ENCODE results near the gene LRCOL1.
A peak's percentile ranks its signal among the peaks of the same experiment; 100 is the strongest.

Gene LRCOL1

DNA sequence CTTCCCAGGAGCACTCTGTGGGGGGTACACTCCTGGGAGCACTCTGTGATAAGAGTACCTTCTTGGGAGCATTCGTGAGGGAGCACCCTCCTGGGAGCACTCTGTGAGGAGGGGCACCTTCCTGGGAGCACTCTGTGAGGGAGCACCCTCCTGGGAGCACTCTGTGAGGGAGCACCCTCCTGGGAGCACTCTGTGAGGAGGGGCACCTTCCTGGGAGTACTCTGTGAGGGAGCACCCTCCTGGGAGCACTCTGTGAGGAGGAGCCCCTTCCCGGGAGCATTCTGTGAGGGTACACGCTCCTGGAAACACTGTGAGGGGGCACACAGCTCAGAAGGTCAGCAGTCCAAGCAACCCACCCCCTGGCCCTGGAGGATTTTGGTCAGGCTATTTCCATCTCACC, 22.6 kb downstream of the LRCOL1 start:
- TF ChIP-seq, protein P1, sequence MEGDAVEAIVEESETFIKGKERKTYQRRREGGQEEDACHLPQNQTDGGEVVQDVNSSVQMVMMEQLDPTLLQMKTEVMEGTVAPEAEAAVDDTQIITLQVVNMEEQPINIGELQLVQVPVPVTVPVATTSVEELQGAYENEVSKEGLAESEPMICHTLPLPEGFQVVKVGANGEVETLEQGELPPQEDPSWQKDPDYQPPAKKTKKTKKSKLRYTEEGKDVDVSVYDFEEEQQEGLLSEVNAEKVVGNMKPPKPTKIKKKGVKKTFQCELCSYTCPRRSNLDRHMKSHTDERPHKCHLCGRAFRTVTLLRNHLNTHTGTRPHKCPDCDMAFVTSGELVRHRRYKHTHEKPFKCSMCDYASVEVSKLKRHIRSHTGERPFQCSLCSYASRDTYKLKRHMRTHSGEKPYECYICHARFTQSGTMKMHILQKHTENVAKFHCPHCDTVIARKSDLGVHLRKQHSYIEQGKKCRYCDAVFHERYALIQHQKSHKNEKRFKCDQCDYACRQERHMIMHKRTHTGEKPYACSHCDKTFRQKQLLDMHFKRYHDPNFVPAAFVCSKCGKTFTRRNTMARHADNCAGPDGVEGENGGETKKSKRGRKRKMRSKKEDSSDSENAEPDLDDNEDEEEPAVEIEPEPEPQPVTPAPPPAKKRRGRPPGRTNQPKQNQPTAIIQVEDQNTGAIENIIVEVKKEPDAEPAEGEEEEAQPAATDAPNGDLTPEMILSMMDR (IDR thresholded peaks at IDR 0.05; ENCODE audit: low read depth, low read length), result no peak
- no peak for DNase-seq (ENCODE audit: low read depth in 2 of 2)
- H3K4me3 ChIP-seq (replicated peaks in 1 of 2; ENCODE audit: low read depth in 2 of 2, low read length in 2 of 2), result no peak overlapping the region

DNA sequence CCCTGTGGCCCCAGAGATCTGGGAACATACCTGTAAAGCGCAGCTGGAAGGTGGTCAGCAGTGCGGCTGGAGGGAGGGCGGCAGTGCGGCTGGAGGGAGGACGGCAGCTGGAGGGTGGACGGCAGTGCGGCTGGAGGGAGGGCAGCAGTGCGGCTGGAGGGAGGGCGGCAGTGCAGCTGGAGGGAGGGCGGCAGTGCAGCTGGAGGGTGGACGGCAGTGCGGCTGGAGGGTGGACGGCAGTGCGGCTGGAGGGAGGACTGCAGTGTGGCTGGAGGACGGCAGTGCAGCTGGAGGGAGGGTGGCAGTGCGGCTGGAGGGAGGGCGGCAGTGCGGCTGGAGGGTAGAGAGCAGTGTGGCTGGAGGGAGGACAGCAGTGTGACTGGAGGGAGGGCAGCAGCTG, 23.5 kb downstream of the LRCOL1 start:
- no peak overlapping the region for H3K4me3 ChIP-seq (replicated peaks in 1 of 2; ENCODE audit: low read depth in 2 of 2, low read length in 2 of 2)
- DNase-seq (ENCODE audit: low read depth in 2 of 2), result no peak
- TF ChIP-seq, protein P1 (IDR thresholded peaks at IDR 0.05; ENCODE audit: low read depth, low read length), result no peak

DNA sequence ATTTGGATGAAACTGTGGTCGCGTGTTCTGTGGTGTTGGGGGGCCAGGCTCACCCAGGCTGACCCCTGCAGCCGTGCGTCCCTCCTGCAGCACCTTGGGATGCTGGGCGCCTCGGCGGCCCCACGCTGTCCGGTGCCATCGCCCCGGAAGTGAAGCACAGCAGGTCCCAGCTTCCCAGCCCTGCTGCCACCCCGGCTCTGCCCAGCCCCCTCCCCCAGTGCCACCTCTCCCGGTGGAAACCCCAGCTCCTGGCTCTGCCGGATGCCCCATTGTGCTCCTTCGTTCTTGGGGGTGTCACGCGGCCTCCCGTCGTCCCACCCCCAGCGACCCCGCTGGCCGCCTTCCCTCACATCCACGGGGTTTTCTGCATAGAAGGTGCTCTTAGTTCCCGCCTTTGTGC, 25.2 kb downstream of the LRCOL1 start:
- no peak for DNase-seq (ENCODE audit: low read depth in 2 of 2)
- TF ChIP-seq, protein P1 (IDR thresholded peaks at IDR 0.05; ENCODE audit: low read depth, low read length), result no peak
- no peak overlapping the region for H3K4me3 ChIP-seq (replicated peaks in 1 of 2; ENCODE audit: low read depth in 2 of 2, low read length in 2 of 2)

DNA sequence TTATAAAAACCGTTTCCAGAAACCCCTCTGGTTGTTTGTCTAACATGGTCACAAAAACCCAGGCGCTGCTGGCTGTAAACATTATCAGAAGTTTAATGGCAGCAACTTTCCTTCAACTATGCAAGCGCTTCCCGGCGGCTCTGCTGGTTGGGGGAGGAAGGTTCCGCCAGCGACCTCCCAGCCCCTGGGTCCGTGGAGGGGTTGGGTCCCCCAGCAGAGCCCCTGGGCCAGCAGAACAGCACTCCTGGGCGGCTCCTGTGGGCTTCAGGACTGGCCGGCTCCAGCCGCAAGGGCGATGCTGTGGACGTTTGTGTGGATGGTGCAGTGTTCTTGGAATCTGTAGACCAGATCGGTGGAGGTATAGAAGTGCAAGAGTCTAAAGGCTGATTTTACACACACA, 26.0 kb downstream of the LRCOL1 start:
- TF ChIP-seq, protein P1 (IDR thresholded peaks at IDR 0.05; ENCODE audit: low read depth, low read length), result no peak
- H3K4me3 ChIP-seq (replicated peaks in 1 of 2; ENCODE audit: low read depth in 2 of 2, low read length in 2 of 2), result no peak overlapping the region
- no peak for DNase-seq (ENCODE audit: low read depth in 2 of 2)

DNA sequence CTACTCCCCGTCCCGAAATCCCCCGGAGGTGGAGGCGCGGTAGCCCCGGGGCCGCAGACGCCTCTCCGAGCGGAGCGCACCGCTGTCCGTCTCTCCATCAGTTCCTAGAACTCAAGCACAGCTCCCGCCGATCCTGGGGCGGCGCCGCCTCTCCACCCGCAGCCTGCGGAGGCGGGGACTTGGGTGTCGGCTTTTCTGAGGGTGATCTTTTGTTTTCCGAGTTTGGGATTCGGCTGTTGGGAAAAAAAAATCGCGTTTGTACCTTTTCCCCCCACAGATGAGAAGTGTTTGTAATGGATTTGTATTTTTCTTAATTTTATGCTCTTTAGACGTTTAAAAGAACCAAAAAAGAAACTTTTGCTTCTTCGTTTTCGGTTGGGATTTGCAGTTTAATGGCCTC, 26.6 kb downstream of the LRCOL1 start:
- no peak overlapping the region for H3K4me3 ChIP-seq (replicated peaks in 1 of 2; ENCODE audit: low read depth in 2 of 2, low read length in 2 of 2)
- TF ChIP-seq, protein P1 (IDR thresholded peaks at IDR 0.05; ENCODE audit: low read depth, low read length), result no peak
- DNase-seq (ENCODE audit: low read depth in 2 of 2), result no peak

DNA sequence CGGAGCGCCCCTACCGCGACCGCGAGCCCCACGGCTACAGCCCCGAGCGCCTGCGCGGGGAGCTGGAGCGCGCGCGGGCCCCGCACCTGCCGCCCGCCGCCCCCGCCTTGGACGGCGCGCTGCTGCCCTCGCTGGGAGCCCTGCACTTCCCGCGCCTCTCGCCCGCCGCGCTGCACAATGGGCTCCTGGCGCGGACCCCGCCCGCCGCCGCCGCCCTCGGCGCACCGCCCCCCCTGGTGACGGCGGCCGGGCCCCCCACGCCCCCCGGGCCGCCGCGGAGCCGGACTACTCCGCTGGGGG, 27.0 kb downstream of the LRCOL1 start:
- no peak overlapping the region for H3K4me3 ChIP-seq (replicated peaks in 1 of 2; ENCODE audit: low read depth in 2 of 2, low read length in 2 of 2)
- TF ChIP-seq, protein P1 (IDR thresholded peaks at IDR 0.05; ENCODE audit: low read depth, low read length), result no peak
- DNase-seq (ENCODE audit: low read depth in 2 of 2), result no peak

DNA sequence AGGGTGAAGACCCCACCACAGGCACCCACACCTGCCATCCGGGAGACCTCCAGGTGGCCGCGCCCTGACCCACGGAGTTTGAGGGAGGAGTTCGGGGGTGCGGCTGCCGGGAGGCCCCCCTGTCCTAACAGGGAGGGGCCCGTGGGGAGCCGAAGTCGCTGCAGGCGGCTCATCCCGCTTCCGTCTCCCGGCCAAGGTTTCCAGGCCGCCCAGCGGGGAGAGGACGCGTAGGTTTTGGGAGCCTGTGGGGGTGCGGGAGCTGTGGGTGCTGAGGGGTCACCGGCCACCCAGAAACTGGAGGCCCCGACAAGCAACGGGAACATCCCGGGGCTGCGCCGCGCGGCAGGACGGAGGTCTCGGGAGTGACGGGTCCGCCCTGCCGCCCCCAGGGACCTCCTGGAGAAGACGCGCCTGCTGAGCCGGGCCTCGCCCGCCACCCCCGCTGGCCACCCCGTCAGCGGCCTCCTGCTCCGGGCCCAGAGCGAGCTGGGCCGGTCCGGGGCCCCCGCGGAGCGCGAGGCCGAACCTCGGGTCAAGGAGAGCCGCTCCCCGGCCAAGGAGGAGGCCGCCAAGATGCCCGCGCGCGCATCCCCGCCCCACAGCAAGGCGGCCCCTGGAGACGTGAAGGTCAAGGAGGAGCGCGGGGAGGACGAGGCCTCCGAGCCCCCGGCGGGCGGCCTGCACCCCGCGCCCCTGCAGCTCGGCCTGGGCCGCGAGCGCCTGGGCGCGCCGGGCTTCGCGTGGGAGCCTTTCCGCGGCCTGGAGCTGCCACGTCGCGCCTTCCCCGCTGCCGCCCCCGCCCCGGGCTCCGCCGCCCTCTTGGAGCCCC, 27.6 kb downstream of the LRCOL1 start:
- DNase-seq (ENCODE audit: low read depth in 2 of 2), result no peak
- TF ChIP-seq, protein P1 (IDR thresholded peaks at IDR 0.05; ENCODE audit: low read depth, low read length), result no peak
- H3K4me3 ChIP-seq (replicated peaks in 1 of 2; ENCODE audit: low read depth in 2 of 2, low read length in 2 of 2), result peak overlapping the region in 1 of 2 donors; percentile 36

Measured in cardiac fibroblast (primary cell).